GM12892 (cell line): ENCODE measurements around the gene CGB8.

Experiments used
- DNase-seq: peaks from one replicate; pipeline ENCODE4 v3.0.0; 2011; ENCODE audit not compliant: insufficient read length
- FAIRE-seq: peaks from 2 replicates; lab custom pipeline; 2011; peaks lifted over from hg19 to GRCh38; lab: Jason Lieb, UNC
- POLR2A ChIP-seq: IDR thresholded peaks from 2 replicates; pipeline ENCODE4 v1.6.1; 2011; ENCODE audit warnings: low read depth, low read length, control low read depth
- POLR2AphosphoS5 ChIP-seq: IDR thresholded peaks from 2 replicates; pipeline ENCODE4 v1.6.1; 2011; ENCODE audit warnings: low read depth, low read length, control low read depth
- TAF1 ChIP-seq: IDR thresholded peaks from 2 replicates; pipeline ENCODE4 v1.6.1; 2011; ENCODE audit warnings: low read depth, mild to moderate bottlenecking, control low read depth, low read length, borderline replicate concordance

Gene CGB8

DNA sequence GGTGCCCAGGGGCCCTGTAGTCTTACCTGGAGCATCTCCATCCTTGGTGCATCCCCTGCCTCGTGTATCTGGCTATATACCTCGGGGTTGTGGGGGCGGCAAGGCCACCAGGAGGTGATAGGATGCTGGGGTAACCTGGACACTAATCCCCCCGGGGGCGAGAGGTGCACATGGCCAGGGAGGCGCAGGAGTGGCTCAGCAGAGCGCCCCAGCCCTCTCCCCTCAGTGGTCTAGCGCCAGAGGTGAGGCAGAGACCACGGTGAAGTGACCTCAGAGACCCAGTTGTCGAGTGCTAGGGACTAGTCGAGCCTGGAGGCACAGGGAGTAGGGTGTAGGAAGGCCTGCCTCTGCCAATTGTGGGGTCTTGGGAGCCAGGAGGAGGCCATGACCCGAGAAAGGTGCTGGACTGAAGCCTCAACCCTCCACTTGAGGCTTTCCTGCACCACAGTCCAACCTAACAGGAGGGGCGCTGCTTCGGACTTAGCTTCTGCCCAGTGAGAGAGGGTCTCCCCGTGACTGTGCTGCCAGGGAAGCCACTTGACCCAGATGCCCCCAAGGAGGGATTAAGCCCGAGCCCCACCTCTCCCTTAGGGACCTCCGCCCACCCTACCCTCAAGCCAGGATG lies 31.8 kb downstream of the CGB8 start, which contains the start of gene LHB:
TSS of gene LHB (minus strand) at position 51 of the 625 bp plus-strand sequence. CDS start at position 41, 10 bp downstream.
- FAIRE-seq (no peak), DNase-seq (no peak)
- TF ChIP-seq POLR2AphosphoS5 (no peak), POLR2A (no peak)

DNA sequence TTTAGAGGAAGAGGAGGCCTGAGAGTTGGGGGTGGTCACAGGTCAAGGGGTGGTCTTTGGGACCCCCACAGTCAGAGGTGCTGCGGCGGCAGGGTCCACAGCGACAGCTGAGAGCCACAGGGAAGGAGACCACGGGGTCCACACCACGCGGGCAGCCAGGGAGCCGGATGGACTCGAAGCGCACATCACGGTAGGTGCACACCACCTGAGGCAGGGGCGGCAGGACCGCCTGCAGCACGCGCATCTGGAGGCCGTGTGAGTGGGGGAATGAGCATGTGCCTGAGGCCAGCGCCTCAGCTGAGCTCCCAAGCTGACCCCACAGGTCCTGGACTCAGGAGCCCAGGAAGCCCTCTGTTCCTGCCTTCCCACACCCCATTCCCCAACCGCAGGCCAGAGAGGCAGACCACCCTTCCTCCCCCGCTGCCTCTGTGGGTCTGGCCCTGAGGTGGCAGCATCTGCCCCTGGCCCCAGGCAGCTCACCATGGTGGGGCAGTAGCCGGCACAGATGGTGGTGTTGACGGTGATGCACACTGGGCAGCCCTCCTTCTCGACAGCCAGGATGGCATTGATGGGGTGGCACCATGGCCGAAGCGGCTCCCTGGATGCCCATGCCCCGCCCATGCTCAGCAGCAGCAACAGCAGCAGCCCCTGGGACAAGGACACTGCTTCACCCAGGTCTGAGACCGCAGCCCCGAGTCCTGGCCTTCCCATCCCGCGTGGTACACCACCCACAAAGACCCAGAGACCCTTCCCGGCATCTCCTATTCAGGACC lies 32.7 kb downstream of the CGB8 start:
- FAIRE-seq (no peak), DNase-seq (no peak)
- no peak for TF ChIP-seq TAF1
- no peak for TF ChIP-seq POLR2A
- no peak for TF ChIP-seq POLR2AphosphoS5

DNA sequence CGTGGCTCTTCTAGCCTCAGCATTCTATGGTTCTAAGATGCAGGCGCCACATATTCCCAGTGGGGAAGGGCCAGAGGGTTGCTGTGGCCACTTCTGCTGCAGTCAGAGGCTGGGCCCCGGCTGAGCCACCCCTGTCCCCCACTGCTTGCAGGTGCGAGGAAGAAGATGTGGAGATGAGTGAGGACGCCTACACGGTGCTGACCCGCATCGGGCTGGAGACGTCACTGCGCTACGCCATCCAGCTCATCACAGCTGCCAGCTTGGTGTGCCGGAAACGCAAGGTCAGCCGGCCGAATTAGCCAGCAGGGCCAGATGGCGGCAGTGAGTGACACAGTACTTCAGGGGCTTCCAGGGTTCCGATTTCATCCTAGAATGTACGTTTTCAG lies 34.0 kb downstream of the CGB8 start:
- FAIRE-seq, result no peak

DNA sequence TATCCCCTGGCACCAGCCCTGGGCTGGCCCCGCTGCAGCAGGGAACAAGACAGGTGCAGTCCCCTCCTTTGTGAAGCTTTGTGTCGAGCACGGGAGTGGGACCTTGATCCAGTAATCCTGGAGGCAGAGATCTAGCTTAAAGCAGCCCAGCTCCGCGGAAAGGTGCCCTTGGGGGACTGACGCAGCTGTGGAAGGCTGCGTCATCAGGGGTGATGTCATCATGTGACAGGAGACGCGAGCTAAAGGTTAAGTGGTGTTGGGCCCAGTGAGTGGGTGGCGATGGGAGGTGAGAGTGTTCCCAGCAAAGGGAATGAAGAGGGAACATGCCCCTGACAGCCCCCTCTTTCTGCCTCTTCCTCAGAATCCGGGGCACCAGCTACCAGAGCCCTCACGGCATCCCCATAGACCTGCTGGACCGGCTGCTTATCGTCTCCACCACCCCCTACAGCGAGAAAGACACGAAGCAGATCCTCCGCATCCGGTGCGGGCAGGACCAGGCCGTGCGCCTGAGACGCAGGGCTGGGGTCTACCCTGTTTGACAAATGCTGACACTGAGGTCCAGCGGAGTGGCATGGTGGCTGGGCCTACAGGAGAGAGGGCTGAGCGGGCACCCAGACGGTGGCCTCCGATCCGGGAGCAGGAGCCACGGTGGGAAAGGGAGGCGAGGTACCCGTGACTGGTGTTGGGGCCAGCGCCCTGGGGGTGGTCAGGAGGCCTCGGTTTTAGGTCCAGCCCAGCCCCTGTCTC lies 34.6 kb downstream of the CGB8 start:
- TF ChIP-seq POLR2A (no peak), TAF1 (no peak), POLR2AphosphoS5 (no peak)
- FAIRE-seq (no peak), DNase-seq (no peak)

More for the DNA sequence above, 34.0 kb downstream of the CGB8 start:
- DNase-seq, result no peak
- TF ChIP-seq POLR2AphosphoS5 (no peak), TAF1 (no peak), POLR2A (no peak)

DNA sequence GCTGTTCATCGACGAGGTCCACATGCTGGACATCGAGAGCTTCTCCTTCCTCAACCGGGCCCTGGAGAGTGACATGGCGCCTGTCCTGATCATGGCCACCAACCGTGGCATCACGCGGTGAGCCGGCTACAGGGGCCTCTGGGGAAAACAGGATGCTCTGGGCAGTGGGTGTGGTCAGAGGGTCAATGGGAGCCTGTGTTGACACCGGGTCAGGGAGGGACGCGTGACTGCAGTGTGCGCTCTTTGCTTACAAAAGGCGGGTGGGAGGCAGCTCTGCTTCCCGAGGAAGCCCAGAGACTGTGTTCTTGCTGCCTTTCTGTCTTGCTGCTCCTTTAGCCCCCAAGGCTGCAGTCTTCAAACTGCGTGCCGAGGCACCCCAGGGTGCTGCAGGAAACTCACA lies 37.7 kb downstream of the CGB8 start:
- DNase-seq (no peak), FAIRE-seq (no peak)
- TF ChIP-seq POLR2A (no peak), TAF1 (no peak), POLR2AphosphoS5 (no peak)

DNA sequence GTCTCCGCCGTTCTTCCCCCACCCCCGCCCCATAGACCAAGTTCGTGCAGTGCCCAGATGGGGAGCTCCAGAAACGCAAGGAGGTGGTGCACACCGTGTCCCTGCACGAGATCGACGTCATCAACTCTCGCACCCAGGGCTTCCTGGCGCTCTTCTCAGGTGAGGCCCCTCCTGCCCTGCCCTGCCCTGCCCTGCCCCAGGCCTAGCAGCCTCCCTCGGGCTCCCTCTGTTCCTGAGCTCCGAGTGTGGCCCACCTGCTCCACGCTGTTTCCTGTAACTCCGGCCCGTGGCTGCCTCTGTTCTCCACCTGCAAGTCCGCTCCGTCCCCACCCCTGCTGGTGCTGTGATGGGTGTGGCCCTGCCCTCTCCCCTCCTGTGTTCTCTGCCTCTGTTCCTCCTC lies 38.5 kb downstream of the CGB8 start:
- TF ChIP-seq POLR2A (no peak), TAF1 (no peak), POLR2AphosphoS5 (no peak)
- DNase-seq (no peak), FAIRE-seq (no peak)

DNA sequence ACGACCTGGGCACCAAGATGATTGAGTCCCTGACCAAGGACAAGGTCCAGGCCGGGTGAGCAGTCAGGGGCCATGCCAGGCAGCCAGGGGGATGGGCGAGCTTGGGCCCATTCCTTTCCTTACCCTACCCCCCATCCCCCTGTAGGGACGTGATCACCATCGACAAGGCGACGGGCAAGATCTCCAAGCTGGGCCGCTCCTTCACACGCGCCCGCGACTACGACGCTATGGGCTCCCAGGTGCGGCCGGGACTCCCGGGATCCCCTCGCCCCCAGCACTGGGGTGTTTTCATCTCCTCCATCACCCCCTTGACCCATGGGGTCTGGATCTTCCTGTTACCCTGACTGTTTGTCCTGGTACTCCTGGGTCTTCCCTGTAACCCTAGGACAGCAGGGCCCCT lies 39.1 kb downstream of the CGB8 start:
- DNase-seq (no peak), FAIRE-seq (no peak)
- TF ChIP-seq TAF1 (no peak), POLR2A (no peak), POLR2AphosphoS5 (no peak)

DNA sequence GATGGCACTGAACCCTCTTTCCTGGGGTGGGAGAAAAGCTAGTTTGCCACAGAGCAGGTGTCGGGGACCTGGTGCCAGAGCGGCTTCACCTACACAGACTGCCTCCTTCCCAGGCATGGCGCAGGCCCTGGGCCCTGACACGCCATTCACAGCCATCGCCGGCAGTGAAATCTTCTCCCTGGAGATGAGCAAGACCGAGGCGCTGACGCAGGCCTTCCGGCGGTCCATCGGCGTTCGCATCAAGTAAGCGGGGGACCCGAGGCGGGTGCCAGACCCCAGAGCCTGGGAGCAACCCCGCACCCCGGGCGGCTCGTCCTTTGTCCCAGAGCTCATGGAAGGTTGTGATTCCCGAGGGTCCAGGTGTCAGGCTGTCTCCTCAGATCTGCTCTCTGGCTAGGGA lies 42.0 kb downstream of the CGB8 start:
- no peak for FAIRE-seq
- DNase-seq, result no peak
- TF ChIP-seq TAF1 (no peak), POLR2A (no peak), POLR2AphosphoS5 (no peak)

DNA sequence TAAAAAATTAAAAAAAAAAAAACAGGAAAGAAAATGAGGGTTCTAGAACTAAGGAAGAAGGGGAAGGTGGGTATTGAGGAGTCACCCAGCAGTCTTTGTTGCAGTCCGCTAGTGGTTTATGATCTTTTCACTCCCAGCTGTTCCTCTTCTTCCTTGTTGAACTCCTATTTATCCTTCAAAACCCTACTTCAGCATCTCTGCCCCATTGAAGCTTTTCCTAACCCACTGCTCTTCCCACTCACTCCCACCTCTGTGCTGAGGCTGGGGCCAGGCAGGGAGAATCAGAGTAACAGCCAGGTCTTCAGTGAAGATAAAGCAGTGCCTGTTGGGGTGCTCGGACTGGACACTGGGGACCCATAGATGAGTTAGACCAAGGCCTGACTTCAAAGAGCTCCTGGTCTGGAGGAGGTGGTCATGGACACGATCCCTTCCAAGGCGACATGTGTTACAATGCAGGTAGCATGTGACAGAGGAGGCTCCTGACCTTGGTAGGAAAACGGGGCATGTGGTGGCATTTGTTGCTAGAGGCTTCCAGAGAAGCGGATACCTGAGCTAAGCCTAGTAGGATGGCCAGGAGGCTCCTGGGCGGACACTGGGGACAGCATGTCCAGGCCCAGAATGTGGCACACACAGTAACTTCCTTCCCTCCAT lies 43.8 kb downstream of the CGB8 start:
- no peak for DNase-seq
- TF ChIP-seq TAF1 (no peak), POLR2AphosphoS5 (no peak), POLR2A (no peak)
- FAIRE-seq, result no peak

DNA sequence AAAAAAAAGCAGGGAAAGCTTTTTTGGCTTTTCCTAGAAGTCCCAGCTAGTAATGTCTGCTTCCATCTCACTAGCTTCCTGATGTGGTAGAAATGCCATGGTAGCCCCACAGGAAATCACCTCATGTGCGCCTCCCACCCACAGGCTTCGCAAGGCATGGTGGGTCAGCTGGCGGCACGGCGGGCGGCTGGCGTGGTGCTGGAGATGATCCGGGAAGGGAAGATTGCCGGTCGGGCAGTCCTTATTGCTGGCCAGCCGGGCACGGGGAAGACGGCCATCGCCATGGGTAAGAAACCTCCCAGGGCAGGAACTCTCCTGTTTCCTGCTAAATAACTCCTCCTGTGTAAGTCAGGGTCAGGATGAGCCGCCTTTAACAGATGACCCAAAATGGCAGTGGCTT lies 44.8 kb downstream of the CGB8 start:
- DNase-seq (no peak), FAIRE-seq (no peak)
- TF ChIP-seq POLR2A (no peak), POLR2AphosphoS5 (no peak), TAF1 (no peak)

DNA sequence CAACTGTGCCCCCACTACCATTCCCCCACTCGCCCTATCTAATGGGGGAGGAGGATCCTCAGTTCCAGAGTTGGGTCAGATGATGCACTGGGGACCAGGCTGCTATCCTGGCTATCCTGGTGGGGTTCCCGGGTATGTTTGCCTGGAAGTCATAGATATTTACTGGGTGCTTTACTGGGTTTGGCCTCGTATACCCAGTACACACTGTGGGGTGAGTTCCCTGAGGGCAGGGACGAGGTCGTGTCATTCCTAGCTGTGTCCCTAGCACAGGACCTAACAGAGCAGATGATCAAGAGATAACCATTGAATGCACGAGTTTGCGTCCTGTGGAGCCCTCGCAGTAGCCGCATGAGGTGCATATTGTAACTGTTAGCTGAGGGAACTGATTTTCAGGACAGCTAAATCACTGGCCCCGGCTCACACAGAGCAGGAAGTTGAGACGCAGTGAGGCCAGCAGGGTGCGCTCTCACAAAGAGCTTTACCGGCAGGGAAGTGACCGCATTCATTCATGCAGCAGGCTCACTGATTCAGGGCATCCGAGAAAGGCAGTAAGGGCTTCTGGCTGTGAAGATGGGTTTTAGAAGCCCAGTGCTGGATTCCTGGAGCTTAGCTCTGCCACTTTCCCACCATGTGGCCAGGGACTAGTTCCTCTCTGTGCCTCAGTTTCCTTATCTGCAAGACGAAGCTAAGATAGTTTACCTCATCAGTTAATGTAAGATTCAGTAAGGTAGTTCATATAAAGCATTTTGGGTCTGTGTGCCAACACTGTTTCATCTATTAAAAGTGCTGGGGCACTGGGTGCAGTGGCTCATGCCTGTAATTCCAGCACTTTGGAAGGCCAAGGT lies 49.2 kb downstream of the CGB8 start:
- peak; percentile 79 for FAIRE-seq

More for the DNA sequence above, 49.2 kb downstream of the CGB8 start:
- TF ChIP-seq TAF1 (no peak), POLR2AphosphoS5 (no peak), POLR2A (no peak)
- DNase-seq, result no peak
